Islet precursor cell (in vitro differentiated cells): ENCODE data around the gene MOB3B.

Source experiments
- DNase-seq: peaks from one replicate; pipeline ENCODE4 v3.0.0-alpha.2; 2018

Gene MOB3B

DNA sequence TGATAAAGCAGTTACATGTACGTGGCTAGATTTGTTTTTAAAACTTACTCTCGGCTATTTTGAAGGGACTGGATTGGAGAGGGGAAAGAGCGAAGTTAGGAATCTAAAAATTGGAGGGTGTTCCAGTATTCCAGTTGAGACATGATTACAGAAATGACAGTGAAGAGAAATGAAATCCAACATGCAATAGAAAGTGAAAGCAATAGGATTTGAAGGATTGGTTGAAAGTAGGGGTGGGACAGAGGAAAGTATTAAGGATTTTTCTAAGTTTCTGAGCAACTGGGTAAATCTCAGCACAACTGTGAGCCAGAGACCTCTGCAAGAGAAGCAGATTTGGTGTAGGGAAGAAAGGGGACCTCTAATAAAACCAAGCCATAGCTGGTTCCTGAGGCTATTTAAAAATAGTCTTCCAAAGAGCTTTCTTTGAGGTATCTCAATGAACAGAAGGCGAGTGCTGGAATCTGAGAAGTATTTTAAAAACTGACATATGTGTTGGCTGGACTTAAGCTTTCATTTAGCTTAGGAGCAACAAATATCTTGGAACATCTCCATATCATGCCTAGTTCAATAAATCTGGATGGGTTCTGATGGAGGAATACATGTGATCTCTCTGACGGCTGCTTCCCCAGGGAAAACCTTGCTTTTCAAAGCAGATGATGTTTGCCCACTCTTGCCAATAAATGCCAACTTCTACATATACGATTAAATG lies 115.9 kb downstream of the MOB3B start:
- DNase-seq, result no peak

- no peak for DNase-seq
Measured at GRCh38 chr9:27412963-27413362, 116.7 kb downstream of the MOB3B start.

GRCh38 chr9:27412081-27412480 lies 117.5 kb downstream of the MOB3B start:
- no peak for DNase-seq

GRCh38 chr9:27408482-27408881 lies 121.1 kb downstream of the MOB3B start:
- DNase-seq, result peak; percentile 64

DNA sequence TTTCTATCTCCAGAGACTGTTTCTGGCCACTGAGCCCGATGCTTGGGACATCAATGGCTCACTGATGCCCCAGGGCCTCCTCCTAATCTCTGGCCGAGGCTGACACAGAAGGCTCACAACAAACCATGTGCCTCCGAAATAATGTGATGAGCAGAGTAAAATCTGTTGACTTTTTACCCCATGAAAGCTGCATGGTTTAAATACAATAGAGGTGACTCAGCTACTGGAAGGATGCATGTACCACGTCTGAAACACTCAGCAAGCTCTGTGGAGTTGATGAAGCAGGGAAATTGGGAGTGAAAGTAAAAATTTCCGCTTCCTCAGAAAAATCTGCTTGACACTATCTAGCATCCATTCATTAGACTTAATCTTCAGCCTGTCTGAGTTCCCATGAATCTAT lies 121.6 kb downstream of the MOB3B start:
- peak; percentile 89 for DNase-seq

DNA sequence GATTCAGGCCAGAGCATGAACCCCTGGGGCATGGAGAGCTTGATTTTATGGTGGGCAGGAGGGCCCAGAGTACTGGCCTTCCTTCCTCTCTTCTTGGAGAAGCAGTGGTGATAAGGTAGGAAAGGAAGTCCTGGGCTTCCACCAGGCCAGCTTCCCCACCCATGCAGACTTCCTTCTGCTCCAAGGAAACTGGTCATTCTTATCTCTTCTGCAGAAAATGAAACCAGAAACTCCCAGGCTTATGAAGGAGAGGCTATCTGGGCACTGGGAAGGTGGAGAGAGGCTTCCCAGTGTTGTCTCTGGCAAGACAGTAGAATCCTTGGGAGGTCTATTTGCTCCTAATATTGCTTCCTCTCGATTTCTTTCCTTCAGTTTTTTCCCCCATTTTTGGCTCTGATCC lies 122.1 kb downstream of the MOB3B start:
- no peak for DNase-seq

- no peak for DNase-seq
Measured at GRCh38 chr9:27404661-27405060, 125.0 kb downstream of the MOB3B start.

GRCh38 chr9:27402626-27403025 lies 127.0 kb downstream of the MOB3B start:
- DNase-seq, result no peak

DNA sequence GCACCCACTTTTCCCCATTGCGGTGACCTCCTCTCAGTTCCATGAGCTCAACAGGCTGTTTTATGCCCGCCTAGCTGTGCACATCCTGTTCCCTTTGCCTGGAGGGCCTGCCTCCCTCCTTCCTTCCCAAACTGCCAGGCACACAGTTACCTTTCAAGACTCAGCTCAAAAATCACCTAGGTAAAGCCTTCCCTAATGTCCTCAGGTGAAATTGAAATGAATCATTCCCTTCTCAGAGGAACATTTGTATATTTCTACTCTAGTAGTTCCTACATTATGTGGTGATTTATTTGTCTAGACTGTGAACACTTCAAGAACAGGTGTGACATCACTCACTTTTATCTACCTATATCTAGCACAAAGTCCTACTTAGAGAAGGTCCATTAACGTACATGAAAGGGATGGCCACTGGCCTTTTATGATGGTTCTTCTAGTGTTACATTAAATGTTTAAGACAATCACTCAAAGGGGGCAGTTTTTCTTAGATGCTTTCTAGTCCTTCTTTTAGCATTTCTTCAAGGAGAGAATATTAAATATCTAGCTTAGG lies 129.2 kb downstream of the MOB3B start:
- DNase-seq, result no peak

DNA sequence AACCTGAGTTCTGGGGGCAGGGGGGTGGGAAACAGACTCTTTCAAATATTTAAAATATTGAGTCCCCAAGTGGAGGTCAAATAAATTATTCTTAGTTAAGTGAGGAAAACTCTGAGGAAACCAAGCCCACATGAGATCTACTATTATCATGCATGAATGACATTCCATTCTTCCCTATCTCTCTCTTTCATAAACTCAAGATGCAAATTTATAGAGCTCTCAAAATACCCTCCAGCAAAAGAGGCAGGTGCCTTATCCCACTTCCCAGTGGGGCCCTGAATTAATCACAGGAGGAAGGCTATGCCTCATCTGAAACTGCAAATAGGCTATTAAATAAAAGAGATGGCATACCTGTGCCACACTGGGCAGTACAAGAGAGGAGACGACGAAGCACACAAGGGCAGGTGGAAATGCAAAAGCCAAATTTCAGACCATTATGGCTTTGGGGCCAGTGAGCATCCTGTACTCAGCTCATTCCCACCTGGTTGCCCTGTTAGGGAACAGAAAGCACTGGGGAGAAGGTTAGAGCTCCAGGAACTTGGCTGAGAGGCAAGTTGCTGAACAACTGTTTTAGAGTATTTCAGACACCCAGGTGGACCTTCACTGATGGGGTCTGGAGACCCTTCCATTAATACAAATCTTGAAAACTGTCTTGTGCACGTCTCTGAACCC lies 130.5 kb downstream of the MOB3B start:
- no peak for DNase-seq

GRCh38 chr9:27396495-27396894 lies 133.1 kb downstream of the MOB3B start:
- DNase-seq, result no peak

GRCh38 chr9:27395484-27395921 lies 134.1 kb downstream of the MOB3B start:
- peak; percentile 64 for DNase-seq

DNA sequence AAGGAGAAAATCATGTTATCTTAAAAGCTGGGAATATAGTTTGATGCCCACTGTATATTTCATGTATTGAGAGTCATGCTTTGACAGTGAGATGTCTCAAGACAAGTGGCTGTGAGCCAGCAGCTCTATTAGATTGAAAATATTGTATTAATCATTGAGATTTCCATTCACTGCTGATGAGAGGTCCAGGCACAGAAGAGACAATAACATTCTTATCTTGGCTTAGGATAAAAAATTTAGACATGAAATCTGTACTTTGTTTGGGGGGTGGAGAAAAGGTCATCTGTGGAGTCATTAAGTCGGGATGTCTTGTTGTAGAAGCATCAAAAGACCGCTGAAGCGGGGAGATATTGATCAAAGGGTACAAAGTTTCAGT lies 134.8 kb downstream of the MOB3B start:
- DNase-seq, result no peak

DNA sequence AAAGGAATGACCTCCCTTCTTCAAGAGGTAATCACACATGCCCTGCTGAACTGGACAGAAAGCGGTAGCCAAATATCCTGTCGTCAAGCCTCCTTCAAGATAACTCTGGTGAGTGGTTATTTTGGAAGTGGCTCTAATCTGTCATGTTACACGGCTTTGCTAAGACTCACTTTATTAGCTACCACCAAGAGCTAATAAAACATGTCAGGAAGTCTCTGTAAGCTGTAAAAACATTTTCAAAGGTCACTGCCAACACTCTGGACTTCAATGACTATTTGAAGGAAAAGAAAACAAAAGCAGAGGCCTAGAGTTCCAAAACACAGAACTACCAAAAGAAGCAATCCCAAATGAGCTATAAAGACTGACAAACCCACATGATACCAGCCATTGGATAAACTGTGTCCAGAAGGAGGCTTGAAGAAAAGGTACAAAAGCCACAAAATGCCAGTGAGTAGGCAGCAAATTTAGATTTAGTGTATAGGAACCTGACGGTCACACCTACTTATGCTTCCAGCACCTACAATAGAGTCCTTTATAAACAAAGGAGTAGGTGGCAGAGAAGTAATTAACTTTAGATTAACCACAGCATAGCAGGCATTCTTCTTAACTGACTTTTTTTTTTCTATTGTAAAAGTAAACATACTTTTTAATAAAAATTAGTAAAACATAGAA lies 135.3 kb downstream of the MOB3B start:
- DNase-seq, result no peak

- DNase-seq, result no peak
Measured at GRCh38 chr9:27393054-27393846, 136.4 kb downstream of the MOB3B start.

DNA sequence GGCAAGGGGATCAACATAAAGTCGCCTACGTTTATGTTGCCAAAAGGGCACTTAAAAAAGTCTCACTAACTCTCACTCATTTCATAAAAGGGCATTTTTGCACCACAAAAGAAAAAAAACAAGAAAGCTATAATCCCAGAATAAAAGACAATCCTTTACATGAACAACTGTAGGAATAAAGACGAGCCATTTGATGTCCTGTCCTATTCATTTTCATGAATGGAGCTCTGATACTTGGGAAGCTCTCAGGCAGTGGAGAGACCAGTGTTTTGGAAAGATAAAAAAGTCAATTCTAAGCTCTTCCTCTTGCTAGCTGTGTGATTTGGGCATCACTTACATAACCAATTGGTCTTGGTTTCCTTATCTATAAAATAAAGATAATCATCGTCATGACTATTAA lies 137.2 kb downstream of the MOB3B start:
- DNase-seq, result no peak

GRCh38 chr9:27391040-27391895 lies 138.3 kb downstream of the MOB3B start:
- no peak for DNase-seq

- DNase-seq, result no peak
Measured at GRCh38 chr9:27388150-27388549, 141.5 kb downstream of the MOB3B start.

DNA sequence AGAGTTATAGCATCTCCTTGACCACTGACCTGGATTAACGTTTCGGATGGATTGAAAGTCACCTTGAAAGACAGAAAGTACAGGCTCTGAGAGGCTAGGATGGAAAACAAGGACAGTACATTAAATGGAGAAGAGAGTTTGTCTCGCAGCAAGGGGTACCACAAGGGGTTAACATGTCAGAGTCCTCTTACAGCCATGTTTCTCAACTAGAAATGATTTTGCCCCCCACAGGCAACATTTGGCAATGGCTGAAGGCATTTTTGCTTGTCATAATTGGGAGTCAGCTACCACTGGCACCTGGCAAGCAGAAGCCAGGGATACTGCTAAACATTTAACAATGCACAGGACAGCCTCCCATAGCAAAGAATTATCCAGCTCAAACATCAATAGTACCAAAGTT lies 141.9 kb downstream of the MOB3B start:
- DNase-seq, result no peak

DNA sequence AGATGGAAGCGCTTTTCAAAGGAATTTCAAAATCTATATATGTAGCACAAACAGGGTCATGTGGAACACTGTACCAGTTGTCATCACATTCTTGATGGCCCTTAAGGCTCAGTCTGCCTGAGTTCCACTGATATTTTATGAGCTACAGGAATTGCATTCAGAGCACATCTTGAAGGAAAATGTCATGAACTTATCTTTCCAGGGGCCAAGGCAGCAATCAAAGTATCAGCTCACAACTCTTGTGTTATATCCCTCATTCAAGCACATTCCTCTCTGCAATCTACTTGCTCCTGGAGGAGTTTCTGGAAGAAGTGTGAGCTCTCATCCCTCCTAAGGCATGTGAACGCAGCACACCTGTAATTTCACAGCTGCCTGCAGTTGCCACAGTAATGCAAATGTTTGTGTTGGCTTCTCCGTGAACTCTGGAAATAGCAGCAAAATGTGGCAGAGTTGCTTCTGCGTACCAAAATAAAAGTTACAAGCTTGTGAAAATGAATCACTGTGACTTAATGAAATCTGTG lies 143.0 kb downstream of the MOB3B start:
- DNase-seq, result no peak

- DNase-seq, result no peak
Measured at GRCh38 chr9:27385606-27386322, 143.8 kb downstream of the MOB3B start.
